ENCODE data around the gene TMEM169.

DNA sequence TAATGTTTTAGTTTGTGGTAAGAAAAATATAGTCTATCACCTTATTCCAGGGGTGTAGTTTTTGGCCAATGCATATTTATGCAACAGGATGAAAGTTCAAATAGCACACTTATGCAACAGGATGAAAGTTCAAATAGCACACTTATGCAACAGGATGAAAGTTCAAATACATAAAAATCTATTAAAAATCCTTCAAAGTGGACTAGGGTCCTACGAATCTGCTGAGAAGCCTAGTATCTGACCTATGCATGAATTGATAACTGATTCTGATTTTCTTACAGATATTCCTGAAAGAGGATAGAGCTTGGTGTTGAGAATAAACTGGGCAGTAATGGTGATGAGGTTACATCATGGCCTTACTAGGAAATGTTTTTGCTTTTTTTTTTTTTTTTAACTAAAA, 2.9 kb upstream of the TMEM169 start:
- TF ChIP-seq, protein P1, sequence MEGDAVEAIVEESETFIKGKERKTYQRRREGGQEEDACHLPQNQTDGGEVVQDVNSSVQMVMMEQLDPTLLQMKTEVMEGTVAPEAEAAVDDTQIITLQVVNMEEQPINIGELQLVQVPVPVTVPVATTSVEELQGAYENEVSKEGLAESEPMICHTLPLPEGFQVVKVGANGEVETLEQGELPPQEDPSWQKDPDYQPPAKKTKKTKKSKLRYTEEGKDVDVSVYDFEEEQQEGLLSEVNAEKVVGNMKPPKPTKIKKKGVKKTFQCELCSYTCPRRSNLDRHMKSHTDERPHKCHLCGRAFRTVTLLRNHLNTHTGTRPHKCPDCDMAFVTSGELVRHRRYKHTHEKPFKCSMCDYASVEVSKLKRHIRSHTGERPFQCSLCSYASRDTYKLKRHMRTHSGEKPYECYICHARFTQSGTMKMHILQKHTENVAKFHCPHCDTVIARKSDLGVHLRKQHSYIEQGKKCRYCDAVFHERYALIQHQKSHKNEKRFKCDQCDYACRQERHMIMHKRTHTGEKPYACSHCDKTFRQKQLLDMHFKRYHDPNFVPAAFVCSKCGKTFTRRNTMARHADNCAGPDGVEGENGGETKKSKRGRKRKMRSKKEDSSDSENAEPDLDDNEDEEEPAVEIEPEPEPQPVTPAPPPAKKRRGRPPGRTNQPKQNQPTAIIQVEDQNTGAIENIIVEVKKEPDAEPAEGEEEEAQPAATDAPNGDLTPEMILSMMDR (IDR thresholded peaks at IDR 0.05): no peak
- no peak for TF ChIP-seq POLR2A (IDR thresholded peaks at IDR 0.05)

All from right lobe of liver (tissue), 4 donors.